ENCODE results near the gene CNIH2. TPM values are rescaled to one million over a fixed set of nuclear protein-coding genes. Genes with fewer than 3 reads are reported as not detected.

CNIH2 gene
- total and polyA plus RNA-seq, 2 of the 8 experiments (the other 6 are each of a cell fraction or from before 2014, with no cell fraction given): 12.5 to 15.8 TPM

GRCh38 chr11:66237867-66238266 is 40.1 kb upstream of the CNIH2 start:
- no peak overlapping the region for H2AK5ac ChIP-seq (ENCODE audit: low read depth, low read length)
- ChIA-PET CTCF (ENCODE audit: partially characterized antibody) (interaction anchor here (0.6 to 12.4 kb wide), 11 partner anchors 9 to 49 kb away, joined by 3 to 123 read pairs (median 5); no protein-coding TSS in a partner anchor), POLR2A (ENCODE audit: partially characterized antibody) (interaction anchor here (1.0 to 2.3 kb wide), 6 partner anchors 9 to 30 kb away, joined by 3 to 10 read pairs (median 4); partner anchors contain the start of gene RAB1B)
- no peak overlapping the region for H3K4ac ChIP-seq (replicated peaks; ENCODE audit: insufficient read length, low read depth, low read length)
- no peak overlapping the region for H2BK15ac ChIP-seq (ENCODE audit: low read length)
- H2BK12ac ChIP-seq (ENCODE audit: low read depth, low read length): no peak overlapping the region
- no peak overlapping the region for H3K27ac ChIP-seq (ENCODE audit: low read depth, low read length)
- no peak overlapping the region for H2BK5ac ChIP-seq (ENCODE audit: low read depth, low read length)
- H3K14ac ChIP-seq (ENCODE audit: insufficient read length): no peak overlapping the region
- no peak overlapping the region for H3K9ac ChIP-seq (replicated peaks in 1 of 4; ENCODE audit: extremely low read depth in 1 of 4, low read depth in 3 of 4, low read length in 3 of 4)
- H4K5ac ChIP-seq (ENCODE audit: insufficient read length, low read depth, low read length): no peak overlapping the region
- H3K4me2 ChIP-seq (ENCODE audit: insufficient read depth in 1 of 2, low read depth in 2 of 2, low read length in 2 of 2): no peak overlapping the region
- peaks cover 0 to 10% (median 2%) of the 10 kb centered on the region in 4 experiments; a peak in 3 of 8 replicates for H3K36me3 ChIP-seq (ENCODE audit: control insufficient read depth in 2 of 4, insufficient read depth in 4 of 4, low read length in 3 of 4)
- H3K4me1 ChIP-seq (replicated peaks in 1 of 4; ENCODE audit: control insufficient read depth in 3 of 4, insufficient read depth in 4 of 4, low read length in 3 of 4): no peaks in the 10 kb centered on the region
- WGBS, 2 experiments (ENCODE audit: extremely low coverage in 1 of 2, insufficient coverage in 1 of 2, insufficient read length in 1 of 2, insufficient replicate concordance in 2 of 2, low coverage in 1 of 2, low lambda C conversion rate in 2 of 2, missing lambda C conversion rate in 1 of 2): 95% methylated on average over 6 of the region's 6 CpGs; no CpG with 5 or more reads in 1 of the 2 experiments
- H2AFZ ChIP-seq (ENCODE audit: low read length): no peak overlapping the region
- DNase-seq (ENCODE audit: low read depth in 1 of 2, low spot score in 2 of 2) (no peak), FAIRE-seq (no peak)
- H3K23me2 ChIP-seq (ENCODE audit: low read depth, low read length): no peaks in the 10 kb centered on the region
- H3K4me3 ChIP-seq (ENCODE audit: extremely low read depth in 1 of 4, insufficient read depth in 2 of 4, low read depth in 3 of 4, low read length in 4 of 4): no peak overlapping the region
- H3K56ac ChIP-seq (replicated peaks; ENCODE audit: insufficient read length, low read depth, low read length): no peak overlapping the region
- peaks cover 0 to 2% of the 10 kb centered on the region in 2 experiments for H4K20me1 ChIP-seq (replicated peaks in 1 of 2; ENCODE audit: control insufficient read depth in 1 of 2, insufficient read depth in 2 of 2, low read length in 2 of 2)
- H3K79me2 ChIP-seq (ENCODE audit: control insufficient read depth in 1 of 2, insufficient read depth in 2 of 2, low read length in 2 of 2): no peaks in the 10 kb centered on the region
- H4K91ac ChIP-seq (replicated peaks; ENCODE audit: insufficient read length, low read length): no peak overlapping the region
- no peak overlapping the region for H2BK20ac ChIP-seq (ENCODE audit: low read length)
- no peaks in the 10 kb centered on the region for H3K27me3 ChIP-seq (replicated peaks in 1 of 4; ENCODE audit: control insufficient read depth in 3 of 4, extremely low read depth in 1 of 4, insufficient read depth in 3 of 4, low read length in 3 of 4)
- no peak overlapping the region for H2BK120ac ChIP-seq (replicated peaks; ENCODE audit: low read depth, low read length)
- no peaks in the 10 kb centered on the region for H3K79me1 ChIP-seq (ENCODE audit: low read depth, low read length)
- H3K23ac ChIP-seq (ENCODE audit: insufficient read length): no peak overlapping the region
- H3K18ac ChIP-seq (ENCODE audit: extremely low read depth, low read length): no peak overlapping the region
- H4K8ac ChIP-seq (ENCODE audit: extremely low read depth, insufficient read depth, low read length): peak overlapping the region; percentile 14; the same call in 1 of the 2 replicates
- no peaks in the 10 kb centered on the region for H3K9me3 ChIP-seq (ENCODE audit: insufficient read depth in 2 of 2, low read depth in 1 of 2, low read length in 1 of 2)
- TF ChIP-seq KDM1A (IDR thresholded peaks at IDR 0.05; ENCODE audit: borderline replicate concordance, low read length) (no peak), FOSL1 (IDR thresholded peaks at IDR 0.05; ENCODE audit: insufficient read depth, low read depth, low read length) (no peak), RAD21 (IDR thresholded peaks at IDR 0.05 in 1 of 2, conservative IDR thresholded peaks at IDR 0.05 in 1 of 2; ENCODE audit: low read depth in 2 of 2, low read length in 2 of 2) (peak in 1 of 2 experiments; percentile 17; a peak in 1 of 4 replicates), CHD1 (IDR thresholded peaks at IDR 0.05; ENCODE audit: low read depth, low read length) (no peak), SP1 (IDR thresholded peaks at IDR 0.05; ENCODE audit: low read depth, low read length) (no peak), PHF8 (conservative IDR thresholded peaks at IDR 0.05; ENCODE audit: low read depth, low read length) (no peak), CTCF (IDR thresholded peaks at IDR 0.05; ENCODE audit: control extremely low read depth in 1 of 3, insufficient read depth in 1 of 3, low read depth in 1 of 3, low read length in 3 of 3) (0 out of 4 replicates have a peak, but pooled peaks of 1 of the 3 experiments have one; percentile 8), USF2 (IDR thresholded peaks at IDR 0.05; ENCODE audit: low read length) (no peak), NRF1 (IDR thresholded peaks at IDR 0.05; ENCODE audit: low read depth, low read length) (no peak)

All from H1 (cell line).